A549 (cell line): ENCODE measurements around the gene MPP3.

Source experiments
- BHLHE40 ChIP-seq: IDR thresholded peaks from 2 replicates; pipeline ENCODE4 v1.6.1; 2012; ENCODE audit warnings: low read depth, low read length, inconsistent platforms
- CHD2 ChIP-seq: fragments of 150-350 bp; IDR thresholded peaks from 2 replicates; pipeline ENCODE4 v1.6.1; 2014; ENCODE audit warnings: low read length; ENCODE audit not compliant: partially characterized antibody
- CTCF ChIP-seq: fragments of >200 bp; sonication (Bioruptor Twin); formaldehyde crosslinking; IDR thresholded peaks from 3 replicates; pipeline ENCODE4 v1.5.1; 2016
- EHMT2 ChIP-seq: fragments of 200-600 bp; sonication (generic); IDR thresholded peaks from 2 replicates; pipeline ENCODE4 v1.6.1; 2016; ENCODE audit warnings: antibody characterized with exemption, low read depth, mild to moderate bottlenecking, moderate library complexity
- EP300 ChIP-seq, 2 experiments: fragments of >200 bp; sonication (Bioruptor Twin); formaldehyde crosslinking; IDR thresholded peaks; 2 replicates in 1 of 2; 3 replicates in 1 of 2; pipeline ENCODE4 v1.6.1; 2016 to 2017
- FOSL2 ChIP-seq, 2 experiments: fragments of 450-650 bp in 1 of 2; fragments of >200 bp in 1 of 2; sonication (Bioruptor Twin) in 1 of 2; formaldehyde crosslinking; IDR thresholded peaks; 2 replicates each; pipeline versions ENCODE4 v1.5.0 to v1.6.1; 2016 to 2020; ENCODE audit warnings: mild to moderate bottlenecking in 1 of 2, moderate library complexity in 1 of 2
- HDAC2 ChIP-seq: fragments of 200-600 bp; sonication (generic); IDR thresholded peaks from 2 replicates; pipeline ENCODE4 v1.6.1; 2016
- JUN ChIP-seq, 2 experiments: fragments of >200 bp; sonication (Bioruptor Twin); formaldehyde crosslinking; IDR thresholded peaks; 2 replicates in 1 of 2; 3 replicates in 1 of 2; pipeline ENCODE4 v1.6.1; 2016 to 2017
- MAFK ChIP-seq: fragments of 450-650 bp; IDR thresholded peaks from 2 replicates; pipeline ENCODE4 v1.6.1; 2014; ENCODE audit not compliant: partially characterized antibody
- MAX ChIP-seq: IDR thresholded peaks from 2 replicates; pipeline ENCODE4 v1.6.1; 2012
- POLR2A ChIP-seq: IDR thresholded peaks from 2 replicates; pipeline ENCODE4 v1.6.1; 2012; ENCODE audit warnings: mild to moderate bottlenecking, low read length
- SMC3 ChIP-seq: fragments of >200 bp; sonication (Bioruptor Twin); formaldehyde crosslinking; IDR thresholded peaks from 3 replicates; pipeline ENCODE4 v1.6.1; 2018; ENCODE audit warnings: inconsistent platforms
- TFCP2L1 ChIP-seq: fragments of 250-450 bp; sonication (Bioruptor Pico); IDR thresholded peaks from 2 replicates; pipeline ENCODE4 v1.5.0; 2021; ENCODE audit warnings: mild to moderate bottlenecking
- USF2 ChIP-seq: fragments of 450-650 bp; IDR thresholded peaks from 2 replicates; pipeline ENCODE4 v1.6.1; 2014; ENCODE audit warnings: antibody characterized with exemption

GRCh38 chr17:43848601-43849000 lies 15.7 kb upstream of the MPP3 start:
- TF ChIP-seq CTCF (no peak), USF2 (no peak), BHLHE40 (no peak), TFCP2L1 (no peak), POLR2A (no peak), SMC3 (no peak), HDAC2 (no peak), EHMT2 (no peak), MAX (no peak), FOSL2 (IDR thresholded peaks at IDR 0.05) (no peak), FOSL2 (CRISPR knock-in tag; IDR thresholded peaks at IDR 0.05) (no peak), EP300 (IDR thresholded peaks at IDR 0.05) (no peak), JUN (IDR thresholded peaks at IDR 0.05) (no peak), MAFK (no peak), CHD2 (no peak)
